ENCODE results near the gene CNTFR.

Gene CNTFR

DNA sequence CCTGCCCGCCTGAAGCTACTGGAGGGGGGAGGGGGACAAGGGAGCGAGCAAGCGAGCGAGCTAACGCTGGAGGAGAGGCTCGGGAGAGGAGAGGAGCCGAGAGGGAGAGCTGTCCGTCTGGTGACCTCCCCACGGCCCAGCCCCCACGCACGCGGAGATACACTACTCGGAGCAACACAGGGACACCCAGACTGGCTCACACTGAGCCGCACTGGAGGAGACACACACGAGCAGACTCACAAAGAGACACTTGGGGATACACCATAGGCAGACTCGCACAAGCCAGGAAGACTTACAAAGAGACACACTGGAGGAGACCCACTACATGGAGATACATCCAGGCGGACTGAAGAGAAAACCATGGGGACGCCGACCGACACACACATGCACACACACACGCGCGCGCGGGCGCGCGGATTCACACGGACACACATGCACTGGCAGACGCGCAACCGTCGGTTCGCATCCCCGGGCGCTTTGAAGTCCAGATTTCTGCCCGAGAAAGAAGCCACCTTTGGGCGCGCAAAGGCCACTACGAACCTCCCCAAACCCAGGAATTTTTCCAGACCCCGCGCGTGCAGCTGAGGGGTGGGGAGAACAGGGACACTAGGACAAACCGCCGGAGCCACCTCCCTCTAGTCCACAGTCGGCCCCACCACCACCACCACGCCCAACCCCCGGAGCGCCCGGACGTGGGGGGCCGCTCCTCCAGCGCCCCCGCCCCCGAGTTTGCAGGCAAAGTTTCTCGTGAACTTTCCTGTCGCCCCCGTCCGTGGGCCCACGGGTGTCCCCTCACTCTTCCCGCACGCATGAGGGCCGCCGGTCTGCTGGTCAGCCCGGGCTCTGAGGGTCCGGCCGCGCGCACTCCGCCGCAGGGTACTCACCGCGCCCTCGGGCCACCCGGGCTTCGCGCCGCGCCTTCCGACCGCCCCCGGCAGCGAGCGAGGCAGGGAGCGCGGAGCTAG is 571 bp downstream of the CNTFR start:
- no peak for DNase-seq

DNA sequence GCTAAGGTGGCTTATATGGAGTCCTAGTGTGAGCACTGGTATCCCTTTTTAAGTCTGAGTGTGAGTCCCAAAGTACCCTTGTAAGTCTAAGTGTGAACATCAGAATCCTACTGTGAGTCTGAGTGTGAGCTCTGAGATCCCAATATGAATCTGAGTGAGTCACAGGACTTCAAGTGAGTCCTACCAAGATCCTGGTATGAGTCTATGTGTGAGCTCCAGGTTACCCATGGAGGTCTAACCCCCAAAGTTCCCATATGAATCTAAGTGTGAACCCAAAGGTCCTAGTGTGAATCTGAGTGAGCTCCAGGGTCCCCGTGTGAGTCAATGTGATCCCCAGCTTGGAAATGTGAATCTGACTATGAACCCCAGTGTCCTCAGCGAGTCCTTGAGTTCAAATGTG is 2.3 kb downstream of the CNTFR start:
- no peak for DNase-seq

- DNase-seq, result no peak
These were observed 3.4 kb downstream of the CNTFR start for GRCh38 chr9:34585946-34586669.

DNA sequence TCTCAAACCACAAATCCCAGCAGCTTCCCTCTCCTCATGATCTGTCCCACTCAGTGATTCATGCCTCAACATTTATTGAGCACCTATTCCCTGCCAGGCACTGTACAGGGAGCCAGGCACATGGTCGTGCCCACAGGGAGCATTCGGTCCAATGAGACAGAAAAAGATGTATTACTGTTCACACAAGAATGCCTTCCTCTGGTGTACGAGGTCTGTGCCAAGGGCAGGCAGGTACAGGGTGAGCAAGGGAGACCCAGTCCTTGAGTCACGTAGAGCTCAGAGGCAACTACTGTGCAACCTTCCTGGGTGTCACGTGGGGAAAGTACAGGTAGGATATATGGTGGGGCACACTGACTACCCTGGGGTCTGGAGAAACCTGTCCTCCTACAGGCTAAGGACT is 4.6 kb downstream of the CNTFR start:
- no peak for DNase-seq

DNA sequence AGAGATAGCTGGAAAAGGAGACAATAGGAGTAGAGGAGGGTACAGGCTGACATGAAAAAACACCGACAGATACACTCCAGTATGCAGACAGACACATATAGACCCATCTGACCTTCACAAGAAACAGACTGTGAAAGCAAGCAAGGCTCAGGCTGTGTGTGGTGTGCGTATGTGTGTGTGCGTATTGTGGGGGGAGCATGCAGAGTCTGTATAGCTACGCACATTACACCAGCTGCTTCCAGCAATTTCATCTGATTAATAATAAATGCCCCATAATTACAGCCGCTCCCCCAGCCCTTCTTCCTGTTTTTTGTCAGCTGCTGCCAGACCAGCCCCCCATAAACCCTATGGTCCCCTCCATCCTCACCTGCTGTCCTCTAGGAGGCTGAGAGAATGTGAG is 6.7 kb downstream of the CNTFR start:
- DNase-seq, result no peak

- DNase-seq, result no peak
These were observed 8.2 kb downstream of the CNTFR start for GRCh38 chr9:34581318-34581717.

DNA sequence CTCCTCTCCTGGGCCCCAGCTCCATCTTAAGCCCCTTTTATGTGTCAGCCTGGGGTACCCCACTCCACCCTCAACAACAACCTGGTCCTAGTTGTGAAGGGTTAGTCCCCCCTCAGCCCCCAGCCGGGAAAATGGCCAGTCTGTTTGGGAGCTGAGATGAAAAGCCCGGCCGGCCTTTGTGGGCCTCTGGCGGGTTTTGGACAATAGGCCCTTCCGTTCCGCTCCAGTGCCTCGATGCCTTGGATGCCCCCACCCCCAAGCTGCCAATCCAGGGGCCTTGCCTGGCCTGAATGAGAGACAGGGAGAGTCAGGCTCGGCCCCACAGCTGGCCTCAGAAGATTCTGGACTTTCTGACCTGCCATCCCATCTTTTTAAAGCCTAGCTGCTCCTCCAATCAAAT is 9.2 kb downstream of the CNTFR start:
- DNase-seq, result no peak

GRCh38 chr9:34579808-34580163 is 9.7 kb downstream of the CNTFR start:
- DNase-seq, result no peak

GRCh38 chr9:34579104-34579807 is 10.3 kb downstream of the CNTFR start:
- DNase-seq, result no peak

- DNase-seq, result peak; percentile 72
These were observed 11.1 kb downstream of the CNTFR start for GRCh38 chr9:34578241-34579103.

GRCh38 chr9:34577400-34578240 is 11.9 kb downstream of the CNTFR start:
- peak; percentile 91 for DNase-seq

DNA sequence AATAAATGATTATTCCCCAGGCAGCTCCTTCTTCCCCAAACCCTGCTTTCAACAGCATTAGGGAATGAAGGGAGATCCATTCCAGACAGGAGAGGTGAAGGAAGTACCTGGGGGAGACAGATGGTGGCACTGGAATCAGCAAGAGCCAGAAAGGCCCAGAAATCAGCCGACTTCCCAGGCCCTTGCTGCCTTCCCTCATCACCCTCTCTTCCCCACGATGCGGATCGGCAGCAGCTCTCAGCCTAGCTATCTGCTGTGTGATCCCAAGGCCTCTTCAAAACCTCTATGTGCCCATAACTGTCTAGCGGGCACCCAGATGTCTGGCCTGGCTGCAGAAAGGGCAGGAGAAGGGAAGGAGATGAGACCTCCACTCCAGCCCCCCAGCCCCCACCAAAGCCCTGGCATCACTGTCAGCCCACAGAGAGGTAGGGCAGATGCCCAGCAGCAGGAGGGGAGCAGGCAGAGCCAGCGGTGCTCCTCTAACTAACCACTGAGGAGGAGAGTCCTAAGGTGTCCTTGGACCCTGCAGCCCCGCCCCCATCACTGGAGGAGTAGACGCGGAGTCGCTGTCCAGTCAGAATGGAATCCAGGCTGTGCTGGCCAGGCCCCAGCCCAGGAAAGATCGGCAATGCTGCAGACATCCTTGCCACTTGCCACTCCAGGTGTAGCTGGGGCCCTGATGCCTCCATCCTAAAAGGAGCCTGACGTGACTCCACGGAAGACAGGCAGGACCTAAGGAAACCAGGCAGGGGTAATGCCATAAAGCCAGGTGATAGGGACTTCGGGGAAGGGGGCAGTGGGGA is 12.7 kb downstream of the CNTFR start:
- DNase-seq, result no peak

- DNase-seq, result no peak
These were observed 13.5 kb downstream of the CNTFR start for GRCh38 chr9:34575862-34576596.

- DNase-seq, result no peak
These were observed 14.3 kb downstream of the CNTFR start for GRCh38 chr9:34575241-34575640.

DNA sequence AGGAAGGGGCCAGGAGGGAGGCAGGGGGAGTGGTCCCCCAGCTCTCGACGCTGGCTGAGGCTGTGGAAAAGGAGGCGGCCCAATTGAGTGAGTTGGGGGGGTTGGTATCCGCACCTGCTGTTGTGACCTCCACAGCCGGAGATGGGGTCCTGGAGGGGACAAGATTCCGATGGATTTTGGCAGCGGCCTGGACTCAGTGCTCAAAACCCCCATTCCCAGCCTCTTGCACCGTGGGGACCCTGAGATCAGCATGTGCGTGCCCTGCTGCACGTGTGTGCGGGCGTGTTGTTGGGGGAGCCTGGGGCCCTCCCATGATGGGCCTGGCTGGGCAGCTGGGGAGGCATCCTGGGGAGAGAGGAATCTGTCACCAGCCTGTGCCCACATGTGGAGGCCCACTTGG is 15.0 kb downstream of the CNTFR start:
- no peak for DNase-seq

DNA sequence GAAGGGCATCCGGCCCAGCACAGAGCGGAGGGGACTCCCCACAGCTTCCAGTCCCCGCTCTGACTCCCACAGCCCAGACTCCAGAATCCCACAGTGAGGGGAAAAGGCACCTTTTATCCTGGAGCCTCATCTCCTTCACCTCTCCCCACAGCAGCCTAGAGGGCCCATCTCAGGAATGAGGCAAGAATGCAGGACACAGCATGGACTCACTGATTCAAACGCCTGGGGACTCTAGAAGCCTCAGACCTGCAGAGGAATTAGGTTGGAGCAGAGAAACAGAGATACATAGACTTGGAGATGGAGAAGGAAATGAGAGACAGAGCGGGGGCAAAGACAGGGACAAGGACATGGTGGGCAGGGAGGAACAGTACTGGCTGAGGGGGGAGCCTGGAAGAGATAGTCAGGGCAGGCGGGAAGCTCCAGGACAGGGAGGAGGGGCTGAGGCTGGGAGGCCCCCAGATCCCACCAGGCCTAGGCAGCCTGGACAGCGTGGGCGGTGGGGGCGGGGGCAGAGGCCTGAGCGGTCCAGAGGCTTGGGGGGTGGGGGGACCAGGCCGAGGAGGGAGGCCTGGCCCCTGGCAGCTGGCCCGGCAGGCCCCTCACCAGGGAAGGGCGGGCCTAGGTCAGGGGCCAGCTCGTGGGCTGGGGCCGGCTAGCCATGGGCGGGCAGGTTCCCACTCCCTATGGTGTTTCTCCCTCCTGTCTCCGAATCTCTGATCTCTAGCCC is 15.8 kb downstream of the CNTFR start:
- no peak for DNase-seq

- DNase-seq, result no peak
These were observed 16.9 kb downstream of the CNTFR start for GRCh38 chr9:34572628-34573027.

DNA sequence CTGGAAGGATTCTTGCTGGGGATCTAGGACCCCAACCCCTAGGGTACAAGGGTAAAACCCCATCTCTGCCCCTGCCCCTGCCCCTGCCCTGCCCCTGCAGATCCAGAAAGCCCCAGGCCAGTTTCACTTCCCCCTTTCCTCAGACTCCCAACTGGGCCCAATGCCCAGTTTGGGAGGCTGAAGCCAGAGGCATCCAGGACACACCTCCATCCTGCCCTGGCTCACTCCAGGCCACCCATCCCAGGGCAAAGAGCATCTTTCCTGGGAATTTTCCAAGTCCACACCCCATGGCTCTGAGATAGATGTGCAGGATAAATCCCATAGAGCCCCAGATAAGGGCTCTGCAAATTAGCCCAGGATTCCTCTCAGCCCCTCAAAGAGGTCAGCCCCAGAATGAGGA is 17.4 kb downstream of the CNTFR start:
- DNase-seq, result no peak

DNA sequence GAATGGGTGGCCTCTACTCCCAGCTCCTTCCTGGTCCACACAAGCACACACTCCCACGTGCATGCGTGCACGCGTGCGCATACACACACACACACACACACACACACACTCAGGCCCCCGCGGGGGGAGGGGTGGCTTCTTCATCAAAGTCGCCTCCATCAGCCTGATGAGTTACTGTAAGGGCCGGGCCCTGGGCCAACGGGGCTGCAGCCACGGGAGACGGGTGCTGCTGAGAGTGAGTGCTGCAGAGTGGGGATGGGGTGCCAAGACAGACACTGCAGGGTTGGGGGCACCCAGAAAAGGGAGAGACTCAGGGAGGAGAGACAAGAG is 18.1 kb downstream of the CNTFR start:
- no peak for DNase-seq
